Prostate gland (tissue), 2 donors: Measurements from ENCODE around the gene FKBP10. TPM values are rescaled to one million over a fixed set of nuclear protein-coding genes. Genes with fewer than 3 reads are reported as not detected.
A peak's percentile ranks its signal among the peaks of the same experiment; 100 is the strongest.

ENCODE experiments used
- DNase-seq: peaks from one replicate; pipeline ENCODE4 v3.0.0-alpha.2; 2019; ENCODE audit warnings: low spot score
- H3K27ac ChIP-seq, 2 donors: fragments of 200-600 bp; sonication (generic); 2 replicates each; pipeline ENCODE4 v1.5.1; 2017 to 2019
- H3K27me3 ChIP-seq: fragments of 200-600 bp; sonication (generic); replicated peaks from 2 replicates; pipeline ENCODE4 v1.5.1; 2019; ENCODE audit not compliant: insufficient read depth
- H3K36me3 ChIP-seq, 2 donors: fragments of 200-600 bp; sonication (generic); 1 replicate in 1 of 2; 2 replicates in 1 of 2; pipeline versions ENCODE4 v1.5.1 to v1.8.1; 2017 to 2019
- H3K4me1 ChIP-seq: fragments of 200-600 bp; sonication (generic); replicated peaks from 2 replicates; pipeline ENCODE4 v1.5.1; 2019
- H3K4me3 ChIP-seq, 2 donors: fragments of 200-600 bp; sonication (generic); 2 replicates each; pipeline ENCODE4 v1.5.1; 2017 to 2019
- H3K9me3 ChIP-seq: fragments of 200-600 bp; sonication (generic); 2 replicates; pipeline ENCODE4 v1.5.1; 2017
- CTCF ChIP-seq, 4 experiments: fragments of 200-600 bp in 2 of 4; fragments of 450-650 bp in 2 of 4; sonication (generic) in 2 of 4; IDR thresholded peaks; 1 replicate in 3 of 4; 2 replicates in 1 of 4; pipeline ENCODE4 v1.5.1; 2016 to 2019; ENCODE audit warnings: antibody characterized with exemption in 4 of 4, mild to moderate bottlenecking in 2 of 4, moderate library complexity in 2 of 4
- POLR2A ChIP-seq: fragments of 450-650 bp; IDR thresholded peaks from one replicate; pipeline ENCODE4 v1.6.1; 2016; ENCODE audit warnings: antibody characterized with exemption, mild to moderate bottlenecking
- POLR2AphosphoS5 ChIP-seq: sonication (generic); formaldehyde crosslinking; IDR thresholded peaks from one replicate; pipeline ENCODE4 v1.6.1; 2017; ENCODE audit warnings: antibody characterized with exemption
- WGBS: methylation state at CpG from one replicate; pipeline ENCODE4 v1.1.5; 2018; 5-methylcytosine and 5-hydroxymethylcytosine counted together
- intact Hi-C: fragments of 100-400 bp; cut with DNase I; formaldehyde crosslinking; loops from one replicate; pipeline ENCODE4 v1.14.2; 2022
- total RNA-seq, 2 donors: library from RNA; depleted of rRNA; stranded (reverse); fragments of >200 nt; gene quantifications; one replicate each; pipeline ENCODE4 v1.1.0, GENCODE V29; 2016

The FKBP10 gene
- total RNA-seq: 10 to 100 TPM; 24.5 to 50.2 TPM

- intact Hi-C loops: no loop called here
- Histone ChIP-seq H3K27ac (peak within 1 kb of the TSS; percentile 78 to 79), H3K9me3 (no peaks in the 10 kb centered on the region), H3K4me1 (peaks cover 8% of the 10 kb centered on the region), H3K36me3 (no peaks in the 10 kb centered on the region), H3K4me3 (peak within 1 kb of the TSS; percentile 60 to 73), H3K27me3 (no peaks in the 10 kb centered on the region)
- peak; percentile 27 for DNase-seq
- TF ChIP-seq POLR2A: no peak
- TF ChIP-seq POLR2AphosphoS5: peak; percentile 7
- no peak for TF ChIP-seq CTCF (IDR thresholded peaks at IDR 0.05)
- 2% methylated on average over 31 of the region's 35 CpGs for WGBS
Measured at GRCh38 chr17:41812381-41813151, at the start of gene FKBP10. Gene FKBP10 (plus strand): TSS chr17:41813004. CDS start chr17:41813035, 31 bp downstream.

- Histone ChIP-seq H3K36me3 (peaks cover 25 to 36% of the 10 kb centered on the region in 2 donors), H3K27me3 (no peaks in the 10 kb centered on the region), H3K27ac (no peak overlapping the region), H3K4me1 (no peaks in the 10 kb centered on the region), H3K4me3 (no peak overlapping the region), H3K9me3 (no peaks in the 10 kb centered on the region)
- intact Hi-C loops: no loop called here
- 95% methylated on average over 8 of the region's 8 CpGs for WGBS
- no peak for TF ChIP-seq POLR2A
- no peak for TF ChIP-seq CTCF (IDR thresholded peaks at IDR 0.05)
- TF ChIP-seq POLR2AphosphoS5: no peak
- no peak for DNase-seq
Measured at GRCh38 chr17:41763327-41763726, 49.5 kb upstream of the FKBP10 start.

GRCh38 chr17:41766135-41766534 lies 46.7 kb upstream of the FKBP10 start:
- intact Hi-C loops: no loop called here

GRCh38 chr17:41767324-41768042 lies 45.3 kb upstream of the FKBP10 start:
- 91% methylated on average over 18 of the region's 18 CpGs for WGBS
- TF ChIP-seq POLR2A: no peak
- no peak for TF ChIP-seq POLR2AphosphoS5
- TF ChIP-seq CTCF (IDR thresholded peaks at IDR 0.05): no peak
- Histone ChIP-seq H3K4me3 (no peak overlapping the region), H3K4me1 (peaks cover 9% of the 10 kb centered on the region), H3K36me3 (peaks cover 14 to 37% of the 10 kb centered on the region in 2 donors), H3K27ac (no peak overlapping the region), H3K9me3 (no peaks in the 10 kb centered on the region), H3K27me3 (no peaks in the 10 kb centered on the region)
- DNase-seq: no peak
- intact Hi-C loops: no loop called here

More at GRCh38 chr17:41766135-41766534, 46.7 kb upstream of the FKBP10 start:
- Histone ChIP-seq H3K4me1 (no peaks in the 10 kb centered on the region), H3K27me3 (no peaks in the 10 kb centered on the region), H3K27ac (no peak overlapping the region), H3K4me3 (no peak overlapping the region), H3K9me3 (no peaks in the 10 kb centered on the region), H3K36me3 (peaks cover 19 to 43% of the 10 kb centered on the region in 2 donors)
- DNase-seq: no peak
- TF ChIP-seq CTCF (IDR thresholded peaks at IDR 0.05) (no peak), POLR2A (no peak), POLR2AphosphoS5 (no peak)
